CD1c-positive myeloid dendritic cell (primary cell): ENCODE results near the gene MAP9.
"Not testable (repeated sequence)": the region's sequence is repeated elsewhere in the genome, so short reads cannot be mapped to it uniquely, and the experiment has no call there.

ENCODE experiments used
- DNase-seq: peaks from one replicate; pipeline ENCODE4 v3.0.0-alpha.2; 2016; ENCODE audit errors: extremely low spot score

Gene MAP9

GRCh38 chr4:155376387-155377268, at the start of gene MAP9:
TSS of gene MAP9 (minus strand) at chr4:155376965. CDS start at chr4:155375850, 1,115 bp downstream.
- peak; percentile 84 for DNase-seq

GRCh38 chr4:155424778-155425177, 48.0 kb upstream of the MAP9 start:
- DNase-seq = not testable (repeated sequence)

GRCh38 chr4:155423671-155424070, 46.9 kb upstream of the MAP9 start:
- DNase-seq = no peak

GRCh38 chr4:155419266-155419665, 42.5 kb upstream of the MAP9 start:
- no peak for DNase-seq

- DNase-seq = no peak
Observed at GRCh38 chr4:155415662-155416061, 38.9 kb upstream of the MAP9 start.

GRCh38 chr4:155413451-155413850, 36.7 kb upstream of the MAP9 start:
- DNase-seq = no peak

GRCh38 chr4:155411546-155411945, 34.8 kb upstream of the MAP9 start:
- DNase-seq = no peak

GRCh38 chr4:155408796-155409195, 32.0 kb upstream of the MAP9 start:
- no peak for DNase-seq

- no peak for DNase-seq
Observed at GRCh38 chr4:155407480-155407879, 30.7 kb upstream of the MAP9 start.

GRCh38 chr4:155405059-155405458, 28.3 kb upstream of the MAP9 start:
- no peak for DNase-seq

- no peak for DNase-seq
Observed at GRCh38 chr4:155403886-155404285, 27.1 kb upstream of the MAP9 start.

- DNase-seq = no peak
Observed at GRCh38 chr4:155402941-155403340, 26.2 kb upstream of the MAP9 start.

- no peak for DNase-seq
Observed at GRCh38 chr4:155400893-155401292, 24.1 kb upstream of the MAP9 start.

- no peak for DNase-seq
Observed at GRCh38 chr4:155399974-155400697, 23.4 kb upstream of the MAP9 start.

- DNase-seq = no peak
Observed at GRCh38 chr4:155392481-155393184, 15.9 kb upstream of the MAP9 start.

- DNase-seq = no peak
Observed at GRCh38 chr4:155391932-155392331, 15.2 kb upstream of the MAP9 start.

GRCh38 chr4:155388162-155388561, 11.4 kb upstream of the MAP9 start:
- no peak for DNase-seq

- DNase-seq = no peak
Observed at GRCh38 chr4:155383541-155383940, 6.8 kb upstream of the MAP9 start.

- DNase-seq = no peak
Observed at GRCh38 chr4:155377276-155377675, 511 bp upstream of the MAP9 start.

GRCh38 chr4:155371432-155372043, 5.2 kb downstream of the MAP9 start:
- DNase-seq = peak; percentile 26

GRCh38 chr4:155367608-155368007, 9.2 kb downstream of the MAP9 start:
- DNase-seq = no peak
